Bronchial epithelial cell (primary cell): ENCODE results near the gene AGTPBP1. TPM values are rescaled to one million over a fixed set of nuclear protein-coding genes. Genes with fewer than 3 reads are reported as not detected.

Experiments used
- DNase-seq: peaks from one replicate; pipeline ENCODE4 v3.0.0-alpha.2; 2010; ENCODE audit warnings: low read depth
- FAIRE-seq: peaks from 2 replicates; lab custom pipeline; 2011; peaks lifted over from hg19 to GRCh38; lab: Jason Lieb, UNC
- H3K27me3 ChIP-seq: 2 replicates; pipeline ENCODE4 v1.5.1; 2011; ENCODE audit warnings: low read length; ENCODE audit not compliant: control insufficient read depth, insufficient read depth
- H3K36me3 ChIP-seq: 2 replicates; pipeline ENCODE4 v1.5.1; 2011; ENCODE audit warnings: low read length; ENCODE audit not compliant: control insufficient read depth, insufficient read depth
- H3K4me3 ChIP-seq: 2 replicates; pipeline ENCODE4 v1.5.1; 2011; ENCODE audit warnings: mild to moderate bottlenecking, low read depth, low read length, control low read depth
- total RNA-seq: library from RNA; depleted of rRNA; stranded (reverse); fragments of >200 nt; gene quantifications from 2 replicates; pipeline ENCODE4 v1.2.1, GENCODE V29; 2014
- TF ChIP-seq, protein P1 (sequence below): IDR thresholded peaks from 2 replicates; pipeline ENCODE4 v1.5.1; 2011; ENCODE audit warnings: mild to moderate bottlenecking, moderate library complexity, low read length, control low read depth, inconsistent platforms; ENCODE audit not compliant: insufficient read depth, severe bottlenecking

The AGTPBP1 gene
- total RNA-seq, 1 donor from 2014 or later: 24.2 TPM

DNA sequence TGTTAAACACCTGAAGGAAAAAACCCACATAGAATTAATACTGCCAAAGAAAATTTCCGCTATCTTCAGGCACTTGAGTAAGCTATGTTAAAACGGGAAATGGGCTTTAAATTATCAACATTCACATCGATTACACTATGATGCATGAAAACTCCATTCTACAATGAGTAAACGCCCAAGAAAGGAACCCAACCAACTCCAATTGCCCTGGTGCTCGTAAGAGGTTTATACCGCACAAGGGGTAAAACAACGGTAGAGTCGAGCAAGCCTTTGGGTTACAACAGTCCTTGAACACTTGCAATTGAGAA, 1.0 kb downstream of the AGTPBP1 start:
- DNase-seq (peak; percentile 31), FAIRE-seq (no peak)
- H3K27me3 ChIP-seq: no peaks in the 10 kb centered on the region
- no peaks in the 10 kb centered on the region for H3K36me3 ChIP-seq
- peak overlapping the region; percentile 87 for H3K4me3 ChIP-seq
- TF ChIP-seq, protein P1, sequence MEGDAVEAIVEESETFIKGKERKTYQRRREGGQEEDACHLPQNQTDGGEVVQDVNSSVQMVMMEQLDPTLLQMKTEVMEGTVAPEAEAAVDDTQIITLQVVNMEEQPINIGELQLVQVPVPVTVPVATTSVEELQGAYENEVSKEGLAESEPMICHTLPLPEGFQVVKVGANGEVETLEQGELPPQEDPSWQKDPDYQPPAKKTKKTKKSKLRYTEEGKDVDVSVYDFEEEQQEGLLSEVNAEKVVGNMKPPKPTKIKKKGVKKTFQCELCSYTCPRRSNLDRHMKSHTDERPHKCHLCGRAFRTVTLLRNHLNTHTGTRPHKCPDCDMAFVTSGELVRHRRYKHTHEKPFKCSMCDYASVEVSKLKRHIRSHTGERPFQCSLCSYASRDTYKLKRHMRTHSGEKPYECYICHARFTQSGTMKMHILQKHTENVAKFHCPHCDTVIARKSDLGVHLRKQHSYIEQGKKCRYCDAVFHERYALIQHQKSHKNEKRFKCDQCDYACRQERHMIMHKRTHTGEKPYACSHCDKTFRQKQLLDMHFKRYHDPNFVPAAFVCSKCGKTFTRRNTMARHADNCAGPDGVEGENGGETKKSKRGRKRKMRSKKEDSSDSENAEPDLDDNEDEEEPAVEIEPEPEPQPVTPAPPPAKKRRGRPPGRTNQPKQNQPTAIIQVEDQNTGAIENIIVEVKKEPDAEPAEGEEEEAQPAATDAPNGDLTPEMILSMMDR: no peak

DNA sequence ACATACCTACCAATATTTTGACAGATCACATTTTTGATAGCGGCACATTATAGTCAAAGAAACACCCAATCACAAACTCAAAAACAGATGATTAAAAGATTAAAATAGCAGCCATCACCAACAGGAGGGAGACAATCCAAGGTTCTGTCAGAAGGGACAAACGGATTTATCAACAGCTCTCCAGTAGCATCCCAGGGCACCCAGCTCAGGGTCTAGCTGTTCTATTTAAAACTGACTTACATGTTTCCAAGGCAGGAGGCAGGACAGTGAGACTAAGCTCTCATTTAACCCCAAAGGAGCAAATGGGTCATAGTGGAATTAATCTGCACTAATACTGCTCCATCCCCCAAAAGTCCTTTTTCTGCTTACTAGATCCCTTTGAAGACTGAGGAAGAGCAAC, 3.2 kb downstream of the AGTPBP1 start:
- FAIRE-seq: no peak
- DNase-seq: no peak
- H3K4me3 ChIP-seq: no peak overlapping the region
- no peaks in the 10 kb centered on the region for H3K36me3 ChIP-seq
- H3K27me3 ChIP-seq: no peaks in the 10 kb centered on the region
- TF ChIP-seq, protein P1: no peak

DNA sequence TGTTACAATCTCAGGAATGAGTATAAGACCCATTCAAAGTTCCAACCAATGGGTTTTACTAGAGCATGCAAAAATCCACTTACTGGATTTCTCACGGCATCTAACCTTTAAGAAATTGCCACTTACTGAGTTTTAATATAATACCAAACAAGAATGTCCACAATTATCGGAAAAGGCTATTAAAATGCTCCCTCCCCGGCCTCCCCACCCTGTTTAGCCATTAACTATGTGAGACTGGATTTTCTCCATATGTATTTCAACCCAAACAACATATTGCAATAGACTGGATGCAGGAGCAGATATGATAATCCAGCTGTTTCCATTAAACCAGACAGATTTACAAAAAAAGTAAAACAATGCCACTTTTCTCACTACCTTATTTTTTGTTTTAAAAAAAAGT, 4.1 kb downstream of the AGTPBP1 start:
- TF ChIP-seq, protein P1: no peak
- Histone ChIP-seq H3K36me3 (no peaks in the 10 kb centered on the region), H3K4me3 (no peak overlapping the region), H3K27me3 (no peaks in the 10 kb centered on the region)
- no peak for DNase-seq
- no peak for FAIRE-seq

DNA sequence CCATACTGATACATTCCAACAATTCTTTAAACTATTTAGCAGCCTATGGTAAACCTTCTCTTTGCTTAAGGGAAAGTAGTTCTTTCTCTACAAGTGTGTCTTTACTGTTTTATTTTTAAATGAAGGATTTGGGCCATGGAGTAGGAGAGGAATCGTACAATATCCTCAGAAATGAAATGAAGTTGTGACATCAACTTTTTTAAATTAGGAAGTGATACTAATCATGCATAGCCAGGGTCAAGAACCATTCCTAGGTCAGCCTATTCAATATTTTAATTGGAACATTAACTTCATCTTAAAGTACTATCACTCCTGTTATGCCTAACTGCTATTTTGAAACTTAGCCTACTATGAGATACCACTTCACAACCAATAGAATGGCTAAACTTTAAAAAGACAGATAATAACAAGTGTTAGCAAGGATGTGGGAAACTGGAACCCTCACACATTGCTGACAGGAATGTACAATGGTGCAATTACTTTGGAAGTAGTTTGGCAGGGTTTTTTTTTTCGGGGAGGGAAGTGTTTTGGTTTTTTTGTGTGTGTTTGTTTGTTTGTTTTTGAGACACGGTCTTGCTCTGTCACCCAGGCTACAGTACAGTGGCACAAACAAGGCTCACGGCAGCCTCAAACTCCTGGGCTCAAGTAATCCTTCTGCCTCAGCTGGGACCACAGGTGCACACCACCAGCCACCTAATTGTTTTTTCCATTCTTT, 10.7 kb downstream of the AGTPBP1 start:
- Histone ChIP-seq H3K36me3 (no peaks in the 10 kb centered on the region), H3K27me3 (no peaks in the 10 kb centered on the region), H3K4me3 (no peak overlapping the region)
- TF ChIP-seq, protein P1: no peak
- no peak for DNase-seq
- no peak for FAIRE-seq

DNA sequence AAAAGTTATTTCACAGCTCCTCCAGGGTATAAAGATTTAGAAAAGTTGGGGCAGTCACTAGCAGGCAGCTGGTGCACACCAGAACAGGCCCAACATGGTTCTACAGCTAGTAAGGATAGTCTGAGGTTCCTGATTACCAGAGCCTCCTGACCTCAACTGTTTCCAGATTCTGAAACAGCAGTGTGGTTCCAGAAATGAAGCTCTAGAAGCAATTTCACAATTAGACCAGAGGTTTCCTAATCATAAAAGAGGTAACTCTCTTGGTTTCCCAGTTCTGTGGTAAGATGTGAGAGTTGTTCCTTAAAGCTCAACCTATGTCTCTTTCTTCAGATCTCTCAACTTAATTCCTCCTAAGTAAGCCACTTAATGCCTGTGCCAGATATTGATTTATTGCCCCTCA, 11.9 kb downstream of the AGTPBP1 start:
- no peak overlapping the region for H3K4me3 ChIP-seq
- FAIRE-seq: no peak
- H3K36me3 ChIP-seq: no peaks in the 10 kb centered on the region
- no peak for DNase-seq
- TF ChIP-seq, protein P1: no peak
- H3K27me3 ChIP-seq: no peaks in the 10 kb centered on the region

DNA sequence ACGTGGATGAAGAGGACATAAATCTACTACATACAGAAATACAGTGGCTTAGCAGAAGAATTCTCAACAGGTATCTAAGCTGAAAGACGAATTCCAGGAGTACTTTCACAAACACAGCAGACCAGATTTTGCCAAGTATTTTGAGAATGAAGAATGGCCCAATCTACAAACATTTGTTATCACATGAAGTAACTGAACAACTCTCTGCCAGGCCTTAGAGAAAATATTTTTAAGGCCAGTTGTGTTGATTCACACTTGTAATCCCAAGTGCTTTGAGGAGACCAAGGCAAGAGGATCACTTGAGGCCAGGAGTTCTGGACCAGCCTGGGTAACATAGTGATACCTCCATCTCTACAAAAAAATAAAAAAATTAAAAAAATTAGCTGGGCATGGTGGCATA, 14.3 kb downstream of the AGTPBP1 start:
- no peak for FAIRE-seq
- H3K27me3 ChIP-seq: no peaks in the 10 kb centered on the region
- DNase-seq: no peak
- H3K36me3 ChIP-seq: no peaks in the 10 kb centered on the region
- TF ChIP-seq, protein P1: no peak
- H3K4me3 ChIP-seq: no peak overlapping the region
